GM18873 (cell line): Measurements from ENCODE around the gene COL5A2.
A peak's percentile ranks its signal among the peaks of the same experiment; 100 is the strongest.

Source experiments
- ATAC-seq: cut with Tn5 transposase; IDR thresholded peaks from one replicate; pipeline ENCODE4 v1.9.1; 2021; ENCODE audit warnings: mild to moderate bottlenecking, moderate library complexity, moderate number of reproducible peaks; ENCODE audit not compliant: unreplicated experiment, low FRiP score

COL5A2 gene

DNA sequence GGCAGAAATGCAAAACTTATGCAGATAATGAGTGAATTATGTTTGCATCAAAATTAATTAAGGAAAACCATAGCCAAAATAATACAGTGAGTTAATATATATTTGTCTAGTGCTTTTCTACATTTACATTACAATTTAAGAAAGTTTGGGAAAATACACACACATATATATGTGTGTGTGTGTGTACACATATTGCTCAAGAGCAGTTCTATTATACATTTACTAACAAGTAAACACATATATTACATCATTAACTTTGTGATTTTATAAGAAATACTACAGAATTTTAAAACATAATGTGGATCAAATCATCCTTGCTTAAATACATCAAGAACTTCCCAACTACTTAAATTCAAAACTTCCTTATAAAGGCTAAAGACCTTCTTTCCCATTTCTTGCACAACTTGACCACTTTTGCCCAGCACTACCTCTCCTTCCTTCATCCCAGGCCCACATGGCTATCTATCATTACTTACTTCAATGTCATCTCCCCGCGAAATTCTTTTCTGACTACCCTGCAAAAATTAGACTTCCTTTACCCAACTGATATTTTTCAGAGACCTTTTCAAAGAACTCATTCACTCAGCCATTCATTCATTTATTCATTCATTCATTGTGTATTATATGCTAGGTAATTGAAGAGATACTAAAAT lies 68.4 kb downstream of the COL5A2 start:
- ATAC-seq: no peak

DNA sequence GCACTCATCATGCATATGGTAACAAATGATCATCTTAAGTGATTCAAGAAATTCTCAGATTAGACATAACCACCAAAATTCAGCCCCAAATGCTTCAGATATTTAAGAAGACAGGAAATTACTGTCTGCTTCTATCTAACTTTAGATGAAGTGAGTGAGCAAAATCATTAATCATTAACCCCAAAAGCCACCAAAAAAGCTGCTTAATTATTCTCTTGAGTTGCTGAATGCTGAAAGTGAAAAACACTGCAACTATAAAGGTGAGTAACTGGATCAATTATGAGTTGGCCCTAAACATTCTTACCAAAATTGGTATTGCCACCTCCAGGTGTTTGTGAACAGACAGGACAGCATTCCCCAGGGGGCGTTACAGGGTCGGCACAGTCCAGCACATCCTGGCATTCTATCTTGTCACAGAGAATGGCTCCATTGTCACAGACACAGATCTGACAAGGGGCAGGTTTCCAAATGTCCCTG lies 69.6 kb downstream of the COL5A2 start:
- ATAC-seq: peak; percentile 95

DNA sequence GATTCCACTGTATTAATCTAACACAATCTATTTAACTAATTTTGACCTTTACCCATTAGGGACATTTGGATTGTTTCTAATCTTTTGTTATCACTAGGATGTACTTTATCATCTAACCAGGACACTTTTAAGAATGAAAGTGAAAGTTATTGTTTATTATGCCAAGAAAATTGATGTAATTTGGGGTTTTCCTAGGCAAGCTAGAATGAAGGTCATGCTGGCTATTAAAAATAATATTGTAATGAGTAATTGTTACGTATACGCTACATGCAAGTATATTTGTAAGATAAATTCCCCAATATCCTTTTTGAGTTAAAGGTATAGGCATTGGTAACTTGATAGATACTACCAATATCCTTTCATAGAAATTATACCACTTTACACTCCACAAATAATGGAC lies 74.6 kb downstream of the COL5A2 start:
- ATAC-seq: no peak

DNA sequence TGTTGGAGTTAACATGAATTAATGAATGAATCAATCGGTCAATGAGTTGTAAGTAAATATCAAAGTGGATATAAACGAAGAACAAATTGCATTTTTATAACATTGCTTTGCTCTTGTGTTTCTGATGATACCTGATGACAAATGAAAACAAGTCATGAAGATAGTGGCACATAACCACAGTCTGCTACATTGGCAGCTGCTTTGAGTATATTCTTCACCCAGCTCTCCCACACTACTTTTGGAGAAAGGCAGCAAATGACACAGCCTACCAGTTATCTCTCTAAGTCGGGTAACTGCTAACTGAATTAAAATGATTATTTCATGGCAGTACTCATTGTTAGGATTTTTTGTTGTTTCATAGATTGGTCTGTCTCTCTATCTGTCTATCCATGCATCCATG lies 76.8 kb downstream of the COL5A2 start:
- no peak for ATAC-seq

DNA sequence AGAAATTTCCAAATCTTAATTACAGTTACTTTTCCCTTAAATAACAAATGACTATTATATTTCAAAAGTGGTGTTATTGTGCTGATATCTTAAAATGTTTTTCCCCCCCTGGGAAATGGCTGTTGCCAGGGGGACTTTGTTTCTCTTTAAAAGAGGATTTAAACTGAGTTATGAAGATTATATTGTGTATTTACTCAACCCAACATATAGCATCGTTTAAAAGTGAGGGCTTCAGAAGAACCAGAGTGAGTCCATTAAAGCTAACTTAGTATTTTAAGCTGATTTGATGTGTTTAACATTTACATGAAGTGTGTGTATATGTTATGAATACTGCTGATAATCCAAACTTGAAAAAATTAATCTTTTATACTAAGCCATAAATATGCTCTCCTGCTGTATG lies 81.6 kb downstream of the COL5A2 start:
- no peak for ATAC-seq

DNA sequence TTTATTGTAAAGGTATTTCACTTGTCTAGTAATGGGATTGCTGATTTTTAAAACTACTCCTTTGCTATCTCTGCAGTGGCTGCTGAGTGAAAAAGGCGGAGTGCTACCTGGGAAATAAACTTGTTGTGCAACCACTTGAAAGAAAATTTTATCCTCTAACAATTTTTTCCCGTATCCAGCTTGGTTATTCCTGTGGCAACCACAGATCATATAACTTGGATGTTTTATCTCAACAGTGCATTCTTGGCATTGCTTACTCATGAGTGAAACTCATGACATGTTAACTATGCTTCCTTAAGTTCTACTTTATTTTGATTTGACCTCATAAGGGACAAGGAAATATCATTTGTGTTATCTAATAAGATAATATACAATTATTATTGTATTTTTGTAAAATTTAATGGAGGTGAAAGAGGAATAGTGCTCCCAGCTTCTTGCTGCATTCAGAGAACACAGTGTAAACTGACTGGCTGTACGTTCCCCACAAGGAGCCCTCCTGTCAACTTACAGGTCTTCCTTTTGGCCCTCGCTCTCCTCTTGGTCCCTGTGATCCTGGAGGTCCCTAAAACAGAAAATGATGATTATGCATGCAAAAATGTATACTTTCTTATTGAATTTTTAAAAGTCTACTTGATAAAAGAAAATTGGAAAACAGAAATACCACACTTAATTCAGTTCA lies 82.7 kb downstream of the COL5A2 start:
- ATAC-seq: no peak

DNA sequence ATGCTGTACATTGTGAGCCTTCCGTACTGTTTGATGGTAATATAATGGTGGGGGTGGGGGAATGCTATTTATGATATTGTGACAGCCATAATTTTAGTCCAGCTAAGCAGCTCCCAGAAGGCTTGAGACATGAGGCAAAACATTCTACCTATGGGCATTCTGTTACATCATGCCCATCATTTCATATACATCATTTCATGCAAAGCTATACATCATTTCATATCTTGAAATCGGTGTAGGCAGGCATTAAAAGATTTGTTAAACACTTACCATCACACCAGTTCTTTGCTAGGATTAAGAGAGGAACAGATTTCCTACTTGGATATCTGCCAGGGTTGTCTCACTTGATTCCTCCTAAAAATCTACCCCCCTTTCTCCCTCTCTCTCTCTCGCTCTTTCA lies 84.5 kb downstream of the COL5A2 start:
- no peak for ATAC-seq

DNA sequence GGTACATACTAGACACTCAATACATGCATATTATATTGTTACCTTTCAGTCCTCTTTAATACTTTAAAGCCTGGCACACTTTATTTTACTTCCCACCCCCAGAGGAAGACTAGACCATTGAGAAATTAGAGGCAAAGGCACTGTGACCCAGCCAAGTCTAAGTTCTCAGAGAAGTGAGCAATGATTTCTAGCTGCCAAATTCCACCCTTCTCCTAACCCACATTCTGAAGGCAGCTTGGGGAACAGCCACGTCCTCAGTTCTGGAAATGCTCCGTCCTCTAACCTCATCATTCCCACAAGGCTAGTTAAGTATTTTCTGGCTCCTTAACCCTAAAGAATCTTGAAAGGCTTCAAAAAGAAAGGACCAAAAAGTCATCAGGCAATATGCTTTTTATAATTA lies 86.6 kb downstream of the COL5A2 start:
- no peak for ATAC-seq

DNA sequence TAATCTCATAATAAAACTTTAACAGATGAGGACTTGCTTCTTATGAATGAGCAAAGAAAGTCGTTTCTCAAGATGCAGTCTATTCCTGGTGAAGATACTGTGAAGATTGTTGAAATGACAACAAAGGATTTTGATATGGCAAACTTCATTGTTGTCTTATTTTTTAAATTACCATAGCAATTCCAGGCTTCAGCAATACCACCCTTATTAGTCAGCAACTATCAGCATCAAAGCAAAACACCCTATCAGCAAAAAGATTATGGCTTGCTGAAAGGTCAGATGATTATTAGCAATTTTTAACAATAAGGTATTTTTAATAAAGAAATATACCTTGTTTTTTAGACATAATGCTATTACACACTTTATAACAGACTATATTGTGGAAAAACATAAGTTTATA lies 88.3 kb downstream of the COL5A2 start:
- no peak for ATAC-seq

DNA sequence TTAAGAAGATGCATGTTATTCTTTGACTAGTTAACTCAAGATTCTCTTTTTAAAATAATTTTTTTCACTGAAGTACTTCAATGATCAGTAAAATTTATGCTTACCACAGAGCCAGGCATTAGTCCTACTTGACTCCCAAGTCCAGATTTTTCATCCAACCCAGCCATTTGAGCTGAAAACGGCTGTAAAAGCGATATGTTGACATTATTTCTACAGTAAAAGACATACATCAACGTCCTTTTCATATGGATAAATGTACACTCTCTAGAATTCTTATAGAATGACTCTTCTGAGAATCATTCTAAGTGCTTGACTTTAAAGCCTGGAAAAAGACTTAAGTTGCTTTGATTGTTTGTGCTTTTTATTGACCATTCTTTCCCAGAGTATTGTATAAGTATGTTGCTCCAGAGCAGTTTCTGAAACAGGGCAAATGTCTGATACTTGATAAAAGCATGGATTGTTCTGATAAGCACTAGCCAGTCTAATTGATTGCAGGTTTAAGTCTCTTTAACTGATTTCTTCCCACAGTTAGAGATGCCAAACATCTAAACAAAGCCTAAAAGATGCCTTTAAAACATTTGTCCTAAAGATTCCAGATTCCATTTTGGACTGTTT lies 90.9 kb downstream of the COL5A2 start:
- ATAC-seq: no peak

DNA sequence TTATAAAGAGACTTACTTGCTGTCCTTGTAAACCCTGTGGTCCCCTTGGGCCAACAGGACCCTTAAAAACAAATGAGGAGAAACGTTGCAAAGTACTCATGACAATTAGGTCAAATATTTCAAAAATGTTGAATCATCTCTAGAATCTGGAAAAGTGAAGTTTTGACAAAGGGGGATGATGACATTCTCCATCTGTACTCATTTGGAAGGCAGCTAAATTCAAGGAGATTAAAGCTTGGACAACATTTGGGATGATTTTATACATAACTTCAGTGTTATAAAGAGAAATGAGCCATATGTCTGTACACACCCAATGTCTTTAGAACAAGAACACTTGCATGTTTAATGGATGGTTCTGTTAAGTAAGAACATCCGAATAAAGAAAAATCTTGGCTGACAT lies 92.9 kb downstream of the COL5A2 start:
- no peak for ATAC-seq

DNA sequence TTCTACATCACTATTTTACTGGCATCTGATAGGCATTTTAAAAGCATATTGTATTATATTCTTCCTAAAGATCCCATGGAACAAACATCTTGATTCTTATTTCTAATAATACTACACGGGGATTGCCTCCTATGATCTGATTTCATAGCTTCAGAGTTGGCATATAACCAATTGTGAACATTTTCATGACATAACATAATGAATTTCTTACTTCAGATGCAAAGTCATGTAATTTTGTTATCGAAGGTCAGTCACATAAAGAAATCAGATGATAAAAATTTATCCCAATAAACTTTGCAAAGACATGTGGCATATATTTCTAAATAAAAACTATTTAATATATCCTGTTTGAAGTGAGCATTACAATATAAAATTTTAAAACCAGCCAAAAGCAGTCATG lies 93.3 kb downstream of the COL5A2 start:
- ATAC-seq: no peak

DNA sequence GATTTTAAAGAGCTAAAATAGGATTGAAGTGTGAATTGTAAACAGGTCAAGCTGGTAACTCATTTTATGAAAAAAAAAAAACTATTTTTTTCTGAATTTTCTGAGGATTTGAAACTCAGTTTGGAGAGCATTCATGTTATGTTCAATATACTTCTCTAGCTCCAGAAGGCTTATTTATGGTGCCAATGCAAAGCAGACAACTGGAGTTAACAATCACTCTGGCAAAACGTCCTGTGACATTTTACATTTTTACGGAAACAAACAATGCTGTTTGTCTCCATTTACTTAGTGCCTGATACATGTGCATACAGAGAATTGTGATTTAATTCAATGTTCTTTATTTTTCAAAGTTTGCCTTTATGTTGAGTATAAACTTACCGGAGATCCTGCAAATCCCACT lies 96.0 kb downstream of the COL5A2 start:
- ATAC-seq: no peak

DNA sequence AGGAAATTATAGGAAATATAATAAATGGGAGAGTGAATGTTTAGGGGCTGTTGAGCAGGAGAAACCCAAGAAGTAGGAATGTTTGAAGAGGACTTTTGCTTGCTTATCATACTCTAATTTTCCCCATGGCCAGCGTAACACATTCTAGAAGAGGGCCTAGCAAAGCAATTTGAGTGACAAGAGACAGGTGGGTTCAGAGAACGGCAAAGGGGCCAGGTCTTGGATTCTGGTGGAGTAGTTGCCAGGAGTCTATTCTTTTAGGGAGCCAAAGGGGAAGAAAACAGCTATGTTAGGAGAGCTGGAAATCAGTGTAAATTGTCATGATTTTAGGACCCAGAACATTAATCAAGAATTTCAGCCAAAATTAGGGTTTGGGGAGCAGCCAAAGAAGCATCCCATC lies 96.5 kb downstream of the COL5A2 start:
- no peak for ATAC-seq

DNA sequence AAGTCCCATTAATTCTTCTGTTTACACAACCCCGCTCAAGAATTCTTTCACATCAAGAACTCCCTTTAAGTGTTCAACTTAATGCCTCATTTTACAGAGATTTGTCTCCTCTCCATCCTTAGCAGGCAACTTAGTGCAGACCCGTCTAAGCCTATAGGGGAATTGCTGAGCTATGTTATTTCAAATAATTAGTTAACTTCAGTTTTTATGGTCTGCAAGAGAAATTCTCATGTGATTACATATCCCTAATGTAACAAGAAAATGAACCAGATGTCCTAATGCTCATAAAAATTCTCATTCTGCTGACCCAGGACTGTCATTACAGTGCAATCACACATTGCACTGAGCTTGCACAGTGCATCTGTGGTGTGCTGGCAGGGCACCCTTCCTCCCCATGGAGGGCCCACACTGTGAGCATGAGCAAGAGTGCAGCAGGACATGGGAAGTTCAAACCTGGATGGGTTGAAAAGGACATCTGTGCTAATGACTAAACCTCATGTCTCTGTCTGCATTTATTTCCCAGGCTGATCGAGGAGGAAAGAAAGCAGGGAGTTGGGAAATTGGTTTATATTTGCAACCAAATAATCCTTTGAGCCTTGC lies 97.1 kb downstream of the COL5A2 start:
- ATAC-seq: no peak

DNA sequence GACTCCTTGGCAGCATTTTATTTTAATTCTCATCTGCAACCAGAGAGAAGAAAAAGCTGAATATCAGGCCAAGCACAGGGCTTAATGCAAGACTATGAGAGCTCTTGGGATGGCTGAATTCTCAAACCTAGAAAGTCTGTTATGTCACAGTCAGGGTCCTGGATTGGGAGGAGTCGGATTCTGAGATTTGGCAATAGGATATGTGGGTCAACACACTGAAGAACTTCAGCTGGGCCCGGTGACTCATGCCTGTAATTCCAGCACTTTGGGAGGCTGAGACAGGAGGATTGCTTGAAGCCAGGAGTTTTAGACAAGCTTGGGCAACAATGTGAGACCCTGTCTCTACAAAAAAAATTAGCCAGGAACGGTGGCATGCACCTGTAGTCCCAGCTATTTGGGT lies 103.0 kb downstream of the COL5A2 start:
- ATAC-seq: no peak

DNA sequence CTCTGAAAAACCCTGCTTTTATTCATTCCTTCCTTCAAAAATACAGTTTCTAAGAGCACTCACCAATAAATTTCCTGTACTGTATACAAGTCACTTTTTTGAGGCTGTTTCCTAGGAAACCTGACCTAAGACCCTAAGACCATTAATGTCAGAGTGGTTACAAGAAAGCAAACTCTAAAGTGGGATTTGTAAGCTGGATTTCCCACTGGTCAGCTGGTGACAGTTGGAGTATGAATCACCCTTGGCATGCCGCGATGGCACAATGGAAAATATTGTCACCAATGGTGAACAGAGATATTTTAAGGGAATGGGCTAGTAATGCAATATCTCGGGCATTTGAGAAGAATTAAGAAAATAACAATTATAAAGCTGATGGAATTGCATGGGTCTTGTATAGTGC lies 103.4 kb downstream of the COL5A2 start:
- ATAC-seq: no peak

DNA sequence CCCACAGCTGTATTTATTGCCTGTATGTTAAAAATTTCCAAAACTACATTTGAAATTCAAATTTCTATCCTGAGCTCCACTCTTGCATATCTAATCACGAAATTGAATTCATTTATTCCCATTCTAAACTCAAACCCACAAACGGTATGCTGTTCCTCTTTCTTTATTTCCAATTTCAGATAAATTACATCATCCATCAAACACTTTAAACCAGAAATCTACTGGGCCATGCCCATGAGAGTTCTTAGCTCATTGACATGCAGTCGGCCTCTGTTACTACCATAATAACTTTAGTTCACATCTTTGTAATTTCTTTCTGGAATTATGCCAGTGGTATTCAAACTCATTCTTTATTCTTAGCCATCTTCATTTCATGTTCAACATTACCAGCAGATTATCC lies 105.1 kb downstream of the COL5A2 start:
- ATAC-seq: no peak

DNA sequence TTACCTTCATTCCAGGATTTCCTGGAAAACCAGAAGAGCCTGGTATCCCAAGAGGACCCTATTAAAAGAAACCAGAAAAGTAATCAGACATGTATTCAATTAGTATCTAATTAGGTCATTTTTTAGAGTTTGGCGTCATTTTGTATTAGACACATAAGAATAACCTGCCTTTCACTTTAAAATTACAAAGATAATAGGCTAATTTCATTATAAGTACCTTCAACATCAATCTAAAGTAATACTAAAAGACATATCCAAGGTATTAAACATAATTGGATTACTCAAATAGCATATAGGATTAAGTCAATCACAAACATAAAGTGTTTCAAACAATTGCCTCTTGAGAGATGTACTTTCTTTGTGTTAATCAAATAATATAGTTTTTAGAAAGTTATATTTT lies 107.5 kb downstream of the COL5A2 start:
- ATAC-seq: no peak

DNA sequence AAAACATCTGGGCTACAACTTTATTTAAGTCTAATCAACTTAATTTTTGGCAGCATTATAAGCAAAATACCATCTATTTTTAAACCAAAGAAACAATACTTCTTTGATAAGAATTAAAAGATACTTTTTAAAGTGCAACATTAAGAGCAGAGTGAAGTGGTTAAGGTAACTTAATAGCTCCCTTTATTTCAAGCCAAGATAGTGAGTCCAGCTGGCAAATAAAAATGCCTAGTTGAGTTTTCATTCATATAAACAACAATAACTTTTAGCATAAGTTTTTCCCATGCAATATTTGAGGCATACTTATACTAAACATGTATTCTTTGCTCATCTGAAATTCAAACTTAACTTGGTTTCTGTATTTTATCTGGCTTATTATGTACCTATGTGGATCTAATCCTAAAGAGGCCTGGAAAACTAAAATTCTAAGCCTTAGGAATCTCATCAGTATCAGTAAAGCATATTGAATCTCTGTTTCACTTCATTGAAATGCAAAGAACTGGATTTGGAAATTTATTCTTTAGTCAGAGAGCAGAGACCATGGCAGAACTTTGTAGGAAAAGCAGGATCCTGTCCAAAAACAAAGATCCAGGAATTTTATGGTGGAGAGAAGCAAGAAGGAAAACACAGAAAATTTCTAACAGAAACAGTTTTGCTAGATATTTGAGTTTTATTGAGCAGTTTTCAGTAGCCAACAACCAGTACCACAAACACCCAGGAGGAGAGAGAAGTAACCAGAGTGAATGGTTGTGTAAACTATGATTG lies 109.5 kb downstream of the COL5A2 start:
- ATAC-seq: no peak

DNA sequence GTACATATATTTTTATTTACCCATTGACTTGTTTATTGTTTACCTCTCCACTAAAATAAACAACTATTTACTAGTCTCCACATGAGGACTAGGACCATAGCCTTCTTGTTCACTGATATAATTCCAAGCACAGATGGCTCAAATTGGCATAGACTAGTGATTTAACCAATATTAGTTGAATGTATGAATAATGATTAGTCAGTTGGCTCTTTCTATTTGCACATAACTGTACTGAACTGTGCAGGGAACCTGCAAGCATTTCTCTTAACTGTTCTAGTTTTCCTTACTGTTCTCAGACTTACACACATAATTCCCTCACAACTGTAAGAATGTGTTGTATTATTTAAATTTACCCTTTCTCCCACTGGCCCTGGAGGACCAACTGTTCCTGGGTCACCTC lies 113.5 kb downstream of the COL5A2 start:
- no peak for ATAC-seq
